Astrocyte of the spinal cord (primary cell): ENCODE measurements around the gene DIS3L.
"Not testable (repeated sequence)": the region's sequence is repeated elsewhere in the genome, so short reads cannot be mapped to it uniquely, and the experiment has no call there.

ENCODE experiments used
- DNase-seq: peaks from one replicate; pipeline ENCODE4 v3.0.0; 2011; ENCODE audit warnings: low read depth, low spot score
- H3K4me3 ChIP-seq: 2 replicates; pipeline ENCODE4 v1.5.1; 2011; ENCODE audit warnings: low read depth, mild to moderate bottlenecking, low read length, moderate library complexity
- in situ Hi-C: cut with HindIII; loops from 2 replicates; pipeline ENCODE4 v1.10.0; 2017; ENCODE audit warnings: low sequenced_read_pairs
- TF ChIP-seq, protein P1 (sequence below): IDR thresholded peaks from 2 replicates; pipeline ENCODE4 v1.5.1; 2012; ENCODE audit warnings: low read depth, mild to moderate bottlenecking, low read length, inconsistent platforms

The DIS3L gene

DNA sequence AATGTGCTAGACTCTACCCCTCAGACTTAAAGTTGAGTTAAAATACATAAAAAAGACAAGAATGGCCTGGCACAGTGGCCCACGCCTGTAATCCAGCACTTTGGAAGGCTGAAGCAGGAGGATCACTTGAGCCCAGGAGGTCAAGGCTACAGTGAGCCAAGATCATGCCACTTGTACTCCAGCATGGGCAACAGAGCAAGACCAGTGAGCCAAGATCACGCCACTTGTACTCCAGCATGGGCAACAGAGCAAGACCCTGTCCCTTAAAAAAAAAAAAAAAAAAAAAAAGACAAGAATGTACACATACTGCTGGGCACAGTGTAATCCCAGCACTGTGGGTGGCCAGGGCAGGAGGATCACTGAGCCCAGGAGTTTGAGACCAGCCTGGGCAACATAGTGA lies 17.4 kb downstream of the DIS3L start:
- H3K4me3 ChIP-seq: no peak overlapping the region
- DNase-seq: no peak
- TF ChIP-seq, protein P1, sequence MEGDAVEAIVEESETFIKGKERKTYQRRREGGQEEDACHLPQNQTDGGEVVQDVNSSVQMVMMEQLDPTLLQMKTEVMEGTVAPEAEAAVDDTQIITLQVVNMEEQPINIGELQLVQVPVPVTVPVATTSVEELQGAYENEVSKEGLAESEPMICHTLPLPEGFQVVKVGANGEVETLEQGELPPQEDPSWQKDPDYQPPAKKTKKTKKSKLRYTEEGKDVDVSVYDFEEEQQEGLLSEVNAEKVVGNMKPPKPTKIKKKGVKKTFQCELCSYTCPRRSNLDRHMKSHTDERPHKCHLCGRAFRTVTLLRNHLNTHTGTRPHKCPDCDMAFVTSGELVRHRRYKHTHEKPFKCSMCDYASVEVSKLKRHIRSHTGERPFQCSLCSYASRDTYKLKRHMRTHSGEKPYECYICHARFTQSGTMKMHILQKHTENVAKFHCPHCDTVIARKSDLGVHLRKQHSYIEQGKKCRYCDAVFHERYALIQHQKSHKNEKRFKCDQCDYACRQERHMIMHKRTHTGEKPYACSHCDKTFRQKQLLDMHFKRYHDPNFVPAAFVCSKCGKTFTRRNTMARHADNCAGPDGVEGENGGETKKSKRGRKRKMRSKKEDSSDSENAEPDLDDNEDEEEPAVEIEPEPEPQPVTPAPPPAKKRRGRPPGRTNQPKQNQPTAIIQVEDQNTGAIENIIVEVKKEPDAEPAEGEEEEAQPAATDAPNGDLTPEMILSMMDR: no peak
- in situ Hi-C loops: no loop called here

DNA sequence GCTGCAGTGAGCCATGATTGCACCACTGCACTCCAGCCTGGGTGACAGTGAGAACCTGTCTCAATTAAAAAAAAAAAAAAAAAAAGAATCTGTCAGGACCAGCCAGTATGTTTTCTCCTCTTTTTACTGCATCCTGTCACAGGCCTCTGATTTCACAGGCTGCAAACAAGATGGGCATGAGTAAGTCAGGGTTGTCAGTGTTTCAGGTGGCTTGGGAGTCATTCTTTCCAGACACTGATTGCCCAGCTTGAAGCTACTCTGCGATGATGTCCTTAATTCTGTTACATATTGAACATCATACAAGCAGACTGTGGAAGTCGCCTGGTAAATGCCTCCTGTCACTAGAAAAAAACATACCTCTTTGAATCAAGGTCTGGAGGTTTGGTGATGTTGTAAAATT lies 18.8 kb downstream of the DIS3L start:
- in situ Hi-C loops: no loop called here
- H3K4me3 ChIP-seq: no peak overlapping the region
- TF ChIP-seq, protein P1: no peak
- DNase-seq: no peak

DNA sequence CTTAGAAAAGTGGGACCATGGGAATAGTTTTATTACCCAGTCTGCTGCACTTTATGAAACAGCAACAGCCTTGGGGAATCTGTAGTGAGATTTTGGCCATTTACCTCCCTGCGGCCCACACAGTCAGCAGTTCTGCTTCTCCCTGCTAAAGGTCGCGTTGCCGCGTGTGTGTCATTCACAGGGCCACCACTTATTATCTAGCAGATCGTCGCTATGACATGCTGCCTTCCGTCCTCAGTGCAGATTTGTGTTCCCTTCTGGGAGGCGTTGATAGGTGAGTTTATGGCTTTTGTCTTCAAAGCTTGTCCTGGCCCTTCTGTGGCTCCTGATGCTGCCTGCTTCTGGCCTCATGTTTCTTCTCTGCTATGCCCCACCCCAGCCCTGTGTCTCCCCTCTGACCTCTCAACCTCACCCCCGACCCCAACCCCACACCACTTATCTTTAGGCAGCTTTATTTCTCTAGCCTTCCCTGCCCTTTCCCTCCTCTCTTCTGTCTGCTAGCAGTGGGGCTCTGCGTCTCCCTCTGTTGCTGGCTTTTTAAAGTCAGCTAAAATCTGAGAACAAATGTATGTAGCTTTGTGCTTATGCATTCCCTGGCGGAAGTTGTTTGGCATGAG lies 30.1 kb downstream of the DIS3L start:
- in situ Hi-C loops: no loop called here
- TF ChIP-seq, protein P1: no peak
- DNase-seq: no peak
- no peak overlapping the region for H3K4me3 ChIP-seq

DNA sequence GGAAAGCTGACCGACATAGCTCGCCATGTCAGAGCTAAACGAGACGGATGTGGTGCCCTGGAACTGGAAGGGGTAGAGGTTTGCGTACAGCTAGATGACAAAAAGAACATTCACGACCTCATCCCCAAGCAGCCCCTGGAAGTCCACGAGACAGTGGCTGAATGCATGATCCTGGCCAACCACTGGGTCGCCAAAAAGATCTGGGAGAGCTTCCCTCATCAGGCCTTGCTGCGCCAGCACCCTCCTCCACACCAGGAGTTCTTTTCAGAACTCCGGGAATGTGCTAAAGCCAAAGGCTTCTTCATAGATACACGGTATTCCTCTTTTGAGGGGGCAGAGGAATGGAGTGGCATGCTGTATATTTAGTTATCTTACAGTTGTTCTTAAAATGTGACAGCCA lies 32.7 kb downstream of the DIS3L start:
- H3K4me3 ChIP-seq: no peak overlapping the region
- DNase-seq: no peak
- in situ Hi-C loops: no loop called here
- TF ChIP-seq, protein P1: no peak

DNA sequence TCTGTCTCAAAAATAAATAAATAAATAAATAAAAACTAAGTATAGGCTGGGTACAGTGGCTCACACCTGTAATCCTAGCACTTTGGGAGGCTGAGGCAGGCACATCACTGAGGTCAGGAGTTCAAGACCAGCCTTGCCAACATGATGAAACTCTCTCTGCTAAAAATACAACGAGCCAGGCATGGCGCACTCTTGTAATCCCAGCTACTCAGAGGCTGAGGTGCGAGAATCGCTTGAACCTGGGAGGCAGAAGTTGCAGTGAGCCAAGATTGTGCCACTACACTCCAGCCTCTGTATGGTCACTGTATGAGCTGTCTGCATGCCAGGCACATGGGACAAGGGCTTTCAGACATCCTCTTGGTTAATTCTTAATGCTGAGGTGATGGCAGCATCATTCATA lies 34.4 kb downstream of the DIS3L start:
- no peak for DNase-seq
- no peak overlapping the region for H3K4me3 ChIP-seq
- in situ Hi-C loops: no loop called here
- TF ChIP-seq, protein P1: no peak

DNA sequence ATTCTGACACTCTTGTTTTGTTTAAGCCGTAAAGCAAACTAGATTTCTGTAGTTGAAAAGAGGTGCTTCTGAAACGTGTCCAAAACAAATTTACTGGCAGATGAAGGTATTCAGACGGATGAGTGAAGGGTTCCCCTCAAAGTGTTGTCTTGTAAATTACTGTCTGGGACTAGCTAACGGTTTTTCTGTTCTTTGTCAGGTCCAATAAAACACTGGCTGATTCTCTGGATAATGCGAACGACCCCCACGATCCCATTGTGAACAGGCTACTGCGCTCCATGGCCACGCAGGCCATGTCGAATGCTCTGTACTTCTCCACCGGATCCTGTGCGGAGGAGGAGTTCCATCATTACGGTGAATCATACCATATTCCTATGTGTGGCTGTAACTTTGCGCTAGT lies 35.4 kb downstream of the DIS3L start:
- DNase-seq: no peak
- no peak overlapping the region for H3K4me3 ChIP-seq
- in situ Hi-C loops: no loop called here
- TF ChIP-seq, protein P1: no peak

DNA sequence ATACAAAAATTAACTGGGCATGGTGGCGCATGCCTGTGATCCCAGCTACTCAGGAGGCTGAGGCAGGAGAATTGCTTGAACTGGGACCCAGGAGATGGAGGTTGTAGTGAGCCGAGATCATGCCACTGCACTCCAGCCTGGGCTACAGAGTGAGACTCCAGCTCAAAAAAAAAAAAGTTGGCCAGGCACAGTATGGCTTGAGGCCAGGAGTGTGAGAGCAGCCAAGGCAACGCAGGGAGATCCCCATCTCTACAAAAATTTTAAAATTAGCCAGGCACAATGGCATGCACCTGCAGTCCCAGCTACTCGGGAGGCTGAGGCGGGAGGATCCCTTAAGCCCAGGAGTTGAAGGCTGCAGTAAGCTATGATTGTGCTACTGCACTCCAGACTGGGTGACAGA lies 55.2 kb downstream of the DIS3L start:
- in situ Hi-C loops, H3K4me3 ChIP-seq, DNase-seq: not testable (repeated sequence)
